Lower lobe of right lung (tissue), 2 donors: ENCODE data around the gene AKAIN1. TPM values are rescaled to one million over a fixed set of nuclear protein-coding genes. Genes with fewer than 3 reads are reported as not detected.

Source experiments
- ATAC-seq, 2 donors: fragments of 200-7000 bp; cut with Tn5 transposase; one replicate each; pipeline ENCODE4 v1.9.1; 2020 to 2022; ENCODE audit warnings: mild to moderate bottlenecking in 2 of 2, moderate library complexity in 2 of 2
- DNase-seq: peaks from one replicate; pipeline ENCODE4 v3.0.0-alpha.2; 2020
- H3K27ac ChIP-seq: fragments of 200-600 bp; one replicate; pipeline ENCODE4 v1.8.0; 2022
- H3K27me3 ChIP-seq: fragments of 200-600 bp; one replicate; pipeline ENCODE4 v1.8.0; 2022; ENCODE audit warnings: low read depth
- H3K36me3 ChIP-seq: fragments of 200-600 bp; one replicate; pipeline ENCODE4 v1.8.0; 2022; ENCODE audit warnings: mild to moderate bottlenecking
- H3K4me1 ChIP-seq: fragments of 200-600 bp; one replicate; pipeline ENCODE4 v1.8.0; 2022
- H3K4me3 ChIP-seq: fragments of 200-600 bp; one replicate; pipeline ENCODE4 v1.8.0; 2022; ENCODE audit warnings: mild to moderate bottlenecking
- H3K9me3 ChIP-seq: fragments of 200-600 bp; one replicate; pipeline ENCODE4 v1.8.0; 2022
- CTCF ChIP-seq: fragments of 200-600 bp; IDR thresholded peaks from one replicate; pipeline ENCODE4 v1.8.0; 2022; ENCODE audit warnings: antibody characterized with exemption, mild to moderate bottlenecking
- intact Hi-C: fragments of 100-400 bp; cut with DNase I; formaldehyde crosslinking; loops from one replicate; pipeline ENCODE4 v1.11.0; 2022
- total RNA-seq: library from RNA; stranded (reverse); fragmentation: NEBNext Ultra II Directional; extraction: Animal tissue kit (Norgen Biotek cat#: 25700); gene quantifications from one replicate; pipeline ENCODE4 v1.2.1, GENCODE V29; 2021
- donor health status: DM: no; HTN: yes; CAD: no; lungs with severe emphysema.

AKAIN1 gene
- total RNA-seq, 1 donor from 2014 or later: not detected

GRCh38 chr18:5103286-5103685, 93.8 kb downstream of the AKAIN1 start:
- TF ChIP-seq CTCF: no peak
- ATAC-seq (no peak), DNase-seq (no peak)
- H3K9me3 ChIP-seq: no peaks in the 10 kb centered on the region
- no peaks in the 10 kb centered on the region for H3K27me3 ChIP-seq
- no peak overlapping the region for H3K4me3 ChIP-seq
- no peak overlapping the region for H3K27ac ChIP-seq
- no peaks in the 10 kb centered on the region for H3K4me1 ChIP-seq
- no peaks in the 10 kb centered on the region for H3K36me3 ChIP-seq
- intact Hi-C loops: no loop called here

GRCh38 chr18:5097116-5097703, 99.8 kb downstream of the AKAIN1 start:
- no peak for TF ChIP-seq CTCF
- ATAC-seq (no peak), DNase-seq (no peak)
- H3K4me3 ChIP-seq: no peak overlapping the region
- intact Hi-C loops: no loop called here
- H3K36me3 ChIP-seq: no peaks in the 10 kb centered on the region
- no peaks in the 10 kb centered on the region for H3K9me3 ChIP-seq
- no peak overlapping the region for H3K27ac ChIP-seq
- H3K27me3 ChIP-seq: no peaks in the 10 kb centered on the region
- no peaks in the 10 kb centered on the region for H3K4me1 ChIP-seq

GRCh38 chr18:5095239-5095638, 101.8 kb downstream of the AKAIN1 start:
- intact Hi-C loops: no loop called here
- H3K27ac ChIP-seq: no peak overlapping the region
- H3K36me3 ChIP-seq: no peaks in the 10 kb centered on the region
- no peak overlapping the region for H3K4me3 ChIP-seq
- no peak for TF ChIP-seq CTCF
- H3K4me1 ChIP-seq: no peaks in the 10 kb centered on the region
- no peak for DNase-seq
- H3K27me3 ChIP-seq: no peaks in the 10 kb centered on the region
- H3K9me3 ChIP-seq: no peaks in the 10 kb centered on the region
- no peak for ATAC-seq

GRCh38 chr18:5093902-5094301, 103.2 kb downstream of the AKAIN1 start:
- no peaks in the 10 kb centered on the region for H3K27me3 ChIP-seq
- no peaks in the 10 kb centered on the region for H3K36me3 ChIP-seq
- ATAC-seq (no peak), DNase-seq (no peak)
- intact Hi-C loops: no loop called here
- no peaks in the 10 kb centered on the region for H3K4me1 ChIP-seq
- no peak overlapping the region for H3K27ac ChIP-seq
- no peak overlapping the region for H3K4me3 ChIP-seq
- no peak for TF ChIP-seq CTCF
- H3K9me3 ChIP-seq: no peaks in the 10 kb centered on the region

Other genes with a start within 250 kb of the AKAIN1 start
- 13.3 TPM for gene ZBTB14, start 98.5 kb upstream of the AKAIN1 start, total RNA-seq